Measurements from ENCODE around the gene MARCHF2.
A peak's percentile ranks its signal among the peaks of the same experiment; 100 is the strongest.
"Not testable (repeated sequence)": the region's sequence is repeated elsewhere in the genome, so short reads cannot be mapped to it uniquely, and the experiment has no call there.

MARCHF2 gene

GRCh38 chr19:8430650-8431049 lies 17.5 kb downstream of the MARCHF2 start:
- FAIRE-seq (no peak), DNase-seq (ENCODE audit: insufficient read length) (no peak)
- TF ChIP-seq POLR2AphosphoS5 (IDR thresholded peaks at IDR 0.05; ENCODE audit: low read depth, low read length), result no peak
- TF ChIP-seq POLR2A (IDR thresholded peaks at IDR 0.05; ENCODE audit: low read depth, low read length), result no peak
- TF ChIP-seq TAF1 (IDR thresholded peaks at IDR 0.05; ENCODE audit: borderline replicate concordance, low read depth, low read length), result no peak

GRCh38 chr19:8438236-8438635 lies 25.1 kb downstream of the MARCHF2 start:
- FAIRE-seq (no peak), DNase-seq (ENCODE audit: insufficient read length) (no peak)
- no peak for TF ChIP-seq POLR2A (IDR thresholded peaks at IDR 0.05; ENCODE audit: low read depth, low read length)
- no peak for TF ChIP-seq POLR2AphosphoS5 (IDR thresholded peaks at IDR 0.05; ENCODE audit: low read depth, low read length)
- no peak for TF ChIP-seq TAF1 (IDR thresholded peaks at IDR 0.05; ENCODE audit: borderline replicate concordance, low read depth, low read length)

GRCh38 chr19:8441725-8442544 lies 28.8 kb downstream of the MARCHF2 start:
- DNase-seq (ENCODE audit: insufficient read length) (no peak), FAIRE-seq (no peak)
- TF ChIP-seq POLR2A (IDR thresholded peaks at IDR 0.05; ENCODE audit: low read depth, low read length) (no peak), TAF1 (IDR thresholded peaks at IDR 0.05; ENCODE audit: borderline replicate concordance, low read depth, low read length) (no peak), POLR2AphosphoS5 (IDR thresholded peaks at IDR 0.05; ENCODE audit: low read depth, low read length) (no peak)

- FAIRE-seq; DNase-seq (ENCODE audit: insufficient read length): not testable (repeated sequence)
Observed at GRCh38 chr19:8444140-8444676, 31.1 kb downstream of the MARCHF2 start.

GRCh38 chr19:8444677-8445487 lies 31.8 kb downstream of the MARCHF2 start, which contains the start of gene HNRNPM:
Gene HNRNPM (plus strand): TSS chr19:8444975. CDS start chr19:8444999, 24 bp downstream.
- peak; percentile 96 for DNase-seq (ENCODE audit: insufficient read length)
- FAIRE-seq, result peak; percentile 100

GRCh38 chr19:8445488-8446001 lies 32.4 kb downstream of the MARCHF2 start:
- DNase-seq (ENCODE audit: insufficient read length) (peak; percentile 40), FAIRE-seq (no peak)
- TF ChIP-seq TAF1 (IDR thresholded peaks at IDR 0.05; ENCODE audit: borderline replicate concordance, low read depth, low read length), result no peak

More at GRCh38 chr19:8444677-8445487, 31.8 kb downstream of the MARCHF2 start, which contains the start of gene HNRNPM:
- peak; percentile 86 for TF ChIP-seq POLR2AphosphoS5 (IDR thresholded peaks at IDR 0.05; ENCODE audit: low read depth, low read length)
- peak; percentile 91 for TF ChIP-seq POLR2A (IDR thresholded peaks at IDR 0.05; ENCODE audit: low read depth, low read length)
- TF ChIP-seq TAF1 (IDR thresholded peaks at IDR 0.05; ENCODE audit: borderline replicate concordance, low read depth, low read length), result peak; percentile 93

- TF ChIP-seq POLR2A (IDR thresholded peaks at IDR 0.05; ENCODE audit: low read depth, low read length) (no peak), TAF1 (IDR thresholded peaks at IDR 0.05; ENCODE audit: borderline replicate concordance, low read depth, low read length) (no peak), POLR2AphosphoS5 (IDR thresholded peaks at IDR 0.05; ENCODE audit: low read depth, low read length) (no peak)
- DNase-seq (ENCODE audit: insufficient read length), result no peak
- FAIRE-seq, result peak; percentile 62
Observed at GRCh38 chr19:8446061-8446709, 33.1 kb downstream of the MARCHF2 start.

- FAIRE-seq (peak; percentile 62), DNase-seq (ENCODE audit: insufficient read length) (no peak)
- no peak for TF ChIP-seq POLR2A (IDR thresholded peaks at IDR 0.05; ENCODE audit: low read depth, low read length)
- TF ChIP-seq POLR2AphosphoS5 (IDR thresholded peaks at IDR 0.05; ENCODE audit: low read depth, low read length), result no peak
- no peak for TF ChIP-seq TAF1 (IDR thresholded peaks at IDR 0.05; ENCODE audit: borderline replicate concordance, low read depth, low read length)
Observed at GRCh38 chr19:8449830-8450229, 36.7 kb downstream of the MARCHF2 start.

- no peak for DNase-seq (ENCODE audit: insufficient read length)
- TF ChIP-seq POLR2AphosphoS5 (IDR thresholded peaks at IDR 0.05; ENCODE audit: low read depth, low read length) (no peak), TAF1 (IDR thresholded peaks at IDR 0.05; ENCODE audit: borderline replicate concordance, low read depth, low read length) (no peak), POLR2A (IDR thresholded peaks at IDR 0.05; ENCODE audit: low read depth, low read length) (no peak)
- FAIRE-seq, result no peak
Observed at GRCh38 chr19:8451377-8451776, 38.3 kb downstream of the MARCHF2 start.

GRCh38 chr19:8451885-8452284 lies 38.8 kb downstream of the MARCHF2 start:
- no peak for TF ChIP-seq TAF1 (IDR thresholded peaks at IDR 0.05; ENCODE audit: borderline replicate concordance, low read depth, low read length)
- no peak for TF ChIP-seq POLR2AphosphoS5 (IDR thresholded peaks at IDR 0.05; ENCODE audit: low read depth, low read length)
- TF ChIP-seq POLR2A (IDR thresholded peaks at IDR 0.05; ENCODE audit: low read depth, low read length), result no peak
- DNase-seq (ENCODE audit: insufficient read length) (no peak), FAIRE-seq (no peak)
